ENCODE measurements around the gene PATE1.

The PATE1 gene

GRCh38 chr11:125797641-125798040, 51.6 kb downstream of the PATE1 start:
- DNase-seq = no peak

Measured in NCI-H69 (cell line).